Measurements from ENCODE around the gene NR2F2.

NR2F2 gene

DNA sequence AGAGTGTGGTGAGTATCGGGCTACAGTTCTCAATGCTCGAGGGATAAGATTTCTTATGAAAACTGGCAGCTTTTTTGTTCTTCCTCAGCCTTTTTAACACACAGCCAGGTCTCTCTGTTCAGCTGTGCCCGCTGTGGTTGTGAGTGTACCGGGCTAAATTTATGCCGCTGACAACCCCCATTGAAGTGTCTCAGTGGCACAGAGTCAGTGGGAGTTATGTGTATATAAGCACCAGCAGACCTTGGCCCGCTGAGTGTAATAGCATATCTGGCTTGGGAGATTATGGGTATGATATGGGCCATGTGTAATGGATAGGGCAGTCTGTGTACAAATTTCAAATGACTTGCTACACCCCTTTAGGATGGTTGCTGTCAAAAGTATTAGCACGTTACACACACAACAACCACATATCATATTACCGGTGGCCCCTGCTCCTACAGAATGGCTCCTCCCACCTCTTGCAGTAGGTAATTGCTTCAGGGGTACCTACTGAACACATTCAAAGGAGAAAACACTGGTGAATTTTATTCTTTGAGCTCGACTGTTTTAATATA, 26.9 kb upstream of the NR2F2 start:
- 77 to 82% methylated on average over 3 to 6 of the region's 9 CpGs for WGBS, 2 experiments (ENCODE audit: insufficient coverage in 2 of 2)
- Histone ChIP-seq H3K27ac (ENCODE audit: low read depth, low read length, severe bottlenecking) (no peak overlapping the region), H3K4me3 (ENCODE audit: extremely low read depth, insufficient read depth, low read length, poor library complexity, severe bottlenecking) (no peak overlapping the region), H3K36me3 (ENCODE audit: control insufficient read depth, insufficient read depth, low read length) (no peaks in the 10 kb centered on the region), H3K4me1 (ENCODE audit: control insufficient read depth, insufficient read depth, low read length, poor library complexity, severe bottlenecking) (no peaks in the 10 kb centered on the region), H3K9me3 (ENCODE audit: control insufficient read depth, low read length) (peaks cover 3% of the 10 kb centered on the region)

DNA sequence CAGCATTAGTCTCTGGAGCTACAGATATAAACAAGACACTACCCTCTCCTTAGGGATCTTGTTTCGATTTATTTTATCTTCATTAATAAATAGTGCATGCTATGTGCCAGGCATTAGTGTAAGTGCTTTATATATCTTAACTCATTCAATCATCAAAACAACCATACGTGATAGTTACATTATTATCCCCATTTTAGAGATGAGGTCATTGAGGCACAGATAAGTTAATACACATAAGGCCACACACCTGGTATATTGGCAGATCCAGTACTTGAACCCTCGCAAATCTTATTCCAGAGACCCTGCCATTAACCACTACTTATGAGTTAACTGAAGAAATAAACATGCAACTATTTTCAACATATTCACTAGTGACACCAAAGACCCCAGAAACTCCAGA, 25.7 kb upstream of the NR2F2 start:
- no peaks in the 10 kb centered on the region for H3K4me1 ChIP-seq (ENCODE audit: control insufficient read depth, insufficient read depth, low read length, poor library complexity, severe bottlenecking)
- H3K27ac ChIP-seq (ENCODE audit: low read depth, low read length, severe bottlenecking): no peak overlapping the region
- H3K9me3 ChIP-seq (ENCODE audit: control insufficient read depth, low read length): no peaks in the 10 kb centered on the region
- 82 to 83% methylated on average over 1 of the region's 3 CpGs for WGBS, 2 experiments (ENCODE audit: insufficient coverage in 2 of 2)
- H3K36me3 ChIP-seq (ENCODE audit: control insufficient read depth, insufficient read depth, low read length): no peaks in the 10 kb centered on the region
- no peak overlapping the region for H3K4me3 ChIP-seq (ENCODE audit: extremely low read depth, insufficient read depth, low read length, poor library complexity, severe bottlenecking)

DNA sequence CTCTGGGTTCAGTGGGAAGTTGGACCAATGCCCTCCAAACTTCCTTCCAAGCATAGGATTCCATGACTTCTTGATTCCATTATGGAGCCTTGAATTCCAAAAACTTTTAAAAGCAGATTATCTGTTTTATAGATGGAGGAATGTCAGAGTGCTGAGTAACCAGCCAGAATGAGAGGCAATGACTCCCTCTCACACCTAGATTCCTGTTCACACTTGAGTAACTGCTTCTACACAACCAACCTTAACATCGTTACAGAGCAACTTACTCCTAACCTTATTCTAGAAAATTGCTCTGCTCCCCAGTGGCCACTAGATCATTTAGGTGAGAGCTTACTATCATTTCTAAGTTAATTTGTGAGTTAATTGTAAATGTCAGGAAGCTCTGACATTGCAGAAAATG, 24.2 kb upstream of the NR2F2 start:
- WGBS, 2 experiments (ENCODE audit: insufficient coverage in 2 of 2): no CpG with 5 or more reads among the region's 1 CpG
- Histone ChIP-seq H3K4me1 (ENCODE audit: control insufficient read depth, insufficient read depth, low read length, poor library complexity, severe bottlenecking) (no peaks in the 10 kb centered on the region), H3K9me3 (ENCODE audit: control insufficient read depth, low read length) (no peaks in the 10 kb centered on the region), H3K27ac (ENCODE audit: low read depth, low read length, severe bottlenecking) (no peak overlapping the region), H3K4me3 (ENCODE audit: extremely low read depth, insufficient read depth, low read length, poor library complexity, severe bottlenecking) (no peak overlapping the region), H3K36me3 (ENCODE audit: control insufficient read depth, insufficient read depth, low read length) (no peaks in the 10 kb centered on the region)

DNA sequence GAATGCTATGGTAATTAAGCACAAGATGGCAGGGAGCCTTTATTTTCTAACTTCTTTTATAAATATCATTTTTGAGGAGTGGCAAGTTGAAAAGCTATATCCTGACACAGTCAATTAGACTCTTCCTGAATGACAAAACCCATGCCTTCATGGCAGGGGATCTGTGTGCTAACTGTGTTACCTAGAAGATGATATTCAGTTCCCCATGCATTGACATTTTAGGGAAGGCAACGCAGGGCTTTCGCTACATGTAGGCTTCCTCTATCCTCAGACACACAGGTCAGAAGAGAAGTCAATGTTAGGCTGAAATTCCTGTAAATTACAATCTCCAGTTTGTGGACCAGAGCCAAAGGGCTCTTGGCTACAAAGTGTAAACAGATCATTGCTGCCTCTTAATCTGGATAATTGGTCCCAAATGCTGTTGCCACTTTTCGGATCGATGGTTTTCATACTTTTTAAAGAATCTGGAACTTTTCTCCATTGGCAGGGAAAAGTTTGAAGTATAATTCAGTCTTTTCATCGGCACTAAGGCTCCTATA, 22.6 kb upstream of the NR2F2 start:
- Histone ChIP-seq H3K27ac (ENCODE audit: low read depth, low read length, severe bottlenecking) (no peak overlapping the region), H3K9me3 (ENCODE audit: control insufficient read depth, low read length) (no peaks in the 10 kb centered on the region), H3K4me1 (ENCODE audit: control insufficient read depth, insufficient read depth, low read length, poor library complexity, severe bottlenecking) (no peaks in the 10 kb centered on the region), H3K36me3 (ENCODE audit: control insufficient read depth, insufficient read depth, low read length) (no peaks in the 10 kb centered on the region), H3K4me3 (ENCODE audit: extremely low read depth, insufficient read depth, low read length, poor library complexity, severe bottlenecking) (no peak overlapping the region)
- WGBS, 2 experiments (ENCODE audit: insufficient coverage in 2 of 2): 94 to 100% methylated on average over 4 to 5 of the region's 5 CpGs

DNA sequence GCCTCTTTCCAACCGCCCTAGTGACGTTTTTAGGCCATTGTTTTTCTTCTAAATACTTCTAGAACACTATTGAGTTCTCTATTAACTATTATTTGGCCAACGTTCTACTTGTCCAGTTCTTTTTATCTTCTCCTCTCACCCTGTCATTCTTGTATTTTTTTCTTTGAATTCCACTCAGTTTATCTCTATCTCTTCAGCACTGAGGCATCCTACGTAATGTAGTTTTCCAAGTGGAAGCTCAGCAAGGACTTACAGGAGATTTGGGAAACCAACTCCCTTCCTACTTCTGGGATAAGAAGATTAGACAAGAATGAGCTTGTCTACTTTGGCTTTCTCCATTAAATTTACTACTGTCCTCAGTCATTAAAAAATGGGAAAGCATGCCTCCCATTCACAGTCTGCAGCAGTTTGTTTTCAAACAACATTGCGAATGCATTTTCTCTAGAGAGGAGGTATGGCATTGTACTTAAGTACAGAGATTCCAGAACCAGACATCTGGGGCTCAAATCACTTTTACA, 21.3 kb upstream of the NR2F2 start:
- Histone ChIP-seq H3K9me3 (ENCODE audit: control insufficient read depth, low read length) (no peaks in the 10 kb centered on the region), H3K27ac (ENCODE audit: low read depth, low read length, severe bottlenecking) (no peak overlapping the region), H3K36me3 (ENCODE audit: control insufficient read depth, insufficient read depth, low read length) (no peaks in the 10 kb centered on the region), H3K4me1 (ENCODE audit: control insufficient read depth, insufficient read depth, low read length, poor library complexity, severe bottlenecking) (no peaks in the 10 kb centered on the region), H3K4me3 (ENCODE audit: extremely low read depth, insufficient read depth, low read length, poor library complexity, severe bottlenecking) (no peak overlapping the region)
- 48 to 67% methylated on average over 3 of the region's 5 CpGs for WGBS, 2 experiments (ENCODE audit: insufficient coverage in 2 of 2)

DNA sequence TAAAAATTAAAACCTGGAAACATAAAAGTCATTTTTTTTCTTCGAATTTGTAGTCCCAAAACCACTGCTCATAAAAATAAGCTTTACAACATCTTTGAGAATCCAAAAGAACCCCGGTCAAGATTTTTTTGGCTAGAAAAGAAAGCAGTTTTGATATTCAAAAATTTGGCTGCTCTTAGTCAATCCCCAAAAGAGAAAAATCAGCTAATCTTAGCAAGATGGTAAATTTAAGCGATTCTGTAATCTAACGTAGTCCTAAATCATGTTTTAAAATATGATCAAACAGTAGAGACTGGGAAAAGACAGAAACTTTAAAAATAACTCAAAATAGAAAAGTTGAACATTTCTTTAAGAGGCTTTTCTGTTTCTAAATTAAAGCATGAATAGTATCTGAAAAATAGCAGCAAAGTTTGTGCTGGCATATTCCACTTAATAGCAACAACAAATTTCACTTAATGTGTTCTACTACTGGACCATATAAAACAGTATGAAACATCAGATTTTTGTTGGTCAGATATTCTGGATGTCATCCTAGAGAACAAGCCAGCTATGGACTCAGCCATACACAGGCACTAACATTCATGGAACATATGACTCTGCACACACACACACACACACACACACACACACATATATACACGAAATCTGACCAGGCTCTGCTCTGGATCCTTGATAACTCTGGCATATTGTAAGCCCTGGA, 19.1 kb upstream of the NR2F2 start:
- Histone ChIP-seq H3K9me3 (ENCODE audit: control insufficient read depth, low read length) (no peaks in the 10 kb centered on the region), H3K36me3 (ENCODE audit: control insufficient read depth, insufficient read depth, low read length) (no peaks in the 10 kb centered on the region), H3K27ac (ENCODE audit: low read depth, low read length, severe bottlenecking) (no peak overlapping the region), H3K4me3 (ENCODE audit: extremely low read depth, insufficient read depth, low read length, poor library complexity, severe bottlenecking) (no peak overlapping the region), H3K4me1 (ENCODE audit: control insufficient read depth, insufficient read depth, low read length, poor library complexity, severe bottlenecking) (no peaks in the 10 kb centered on the region)
- WGBS, 2 experiments (ENCODE audit: insufficient coverage in 2 of 2): 92 to 100% methylated on average over 1 to 2 of the region's 5 CpGs

DNA sequence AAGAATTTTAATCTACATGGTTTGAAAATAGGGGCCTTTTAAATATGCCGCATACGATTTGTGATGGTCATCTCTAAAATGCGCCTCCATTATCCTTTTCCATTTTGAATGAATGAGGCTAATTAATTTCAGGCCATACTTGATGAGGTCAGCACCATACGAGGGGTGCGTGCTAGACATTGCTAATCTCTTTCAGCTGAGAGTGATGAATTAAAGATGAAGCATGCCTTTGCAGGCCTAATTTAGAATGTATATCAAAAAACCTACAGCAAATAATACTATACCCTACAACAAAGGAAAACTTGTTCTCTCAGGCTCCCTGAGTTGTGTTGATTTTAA, 18.6 kb upstream of the NR2F2 start:
- Histone ChIP-seq H3K4me3 (ENCODE audit: extremely low read depth, insufficient read depth, low read length, poor library complexity, severe bottlenecking) (no peak overlapping the region), H3K4me1 (ENCODE audit: control insufficient read depth, insufficient read depth, low read length, poor library complexity, severe bottlenecking) (no peaks in the 10 kb centered on the region), H3K36me3 (ENCODE audit: control insufficient read depth, insufficient read depth, low read length) (no peaks in the 10 kb centered on the region), H3K27ac (ENCODE audit: low read depth, low read length, severe bottlenecking) (no peak overlapping the region), H3K9me3 (ENCODE audit: control insufficient read depth, low read length) (no peaks in the 10 kb centered on the region)
- WGBS, 2 experiments (ENCODE audit: insufficient coverage in 2 of 2): 100% methylated on average over 2 of the region's 5 CpGs; no CpG with 5 or more reads in 1 of the 2 experiments

DNA sequence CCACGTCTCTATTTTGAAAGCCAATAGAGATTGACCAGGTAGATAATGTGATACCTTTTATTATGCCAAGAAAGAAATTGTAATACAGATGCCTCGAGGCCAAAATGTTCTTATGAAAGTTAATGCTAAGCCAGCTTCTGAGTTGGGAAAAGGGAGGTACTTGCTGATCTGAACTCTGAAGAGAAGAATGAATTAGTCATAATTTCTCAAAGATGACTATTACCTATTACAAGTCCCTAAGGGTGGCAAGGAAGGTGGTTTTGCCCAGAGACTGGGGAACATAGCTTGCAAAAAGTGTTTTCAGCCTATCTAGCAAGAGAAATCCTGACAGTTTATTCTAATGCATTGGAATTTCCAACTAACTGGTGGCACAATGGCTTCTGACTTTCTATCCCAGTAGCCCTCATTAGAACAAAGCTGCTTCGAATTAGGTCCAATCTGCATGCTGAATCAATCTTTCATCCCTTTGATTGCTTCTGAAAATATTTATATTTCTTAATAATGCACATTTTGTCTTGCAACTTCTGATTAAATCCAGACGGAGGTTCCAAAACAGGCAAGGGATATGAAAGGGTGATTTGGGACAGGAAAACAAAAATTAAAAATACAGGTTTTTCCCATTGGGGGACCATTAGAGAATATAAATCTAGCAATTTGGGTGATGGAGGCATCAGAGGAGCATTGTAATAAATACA, 17.7 kb upstream of the NR2F2 start:
- H3K4me1 ChIP-seq (ENCODE audit: control insufficient read depth, insufficient read depth, low read length, poor library complexity, severe bottlenecking): no peaks in the 10 kb centered on the region
- no peak overlapping the region for H3K4me3 ChIP-seq (ENCODE audit: extremely low read depth, insufficient read depth, low read length, poor library complexity, severe bottlenecking)
- 72% methylated on average over 3 of the region's 4 CpGs; no CpG with 5 or more reads in 1 of the 2 experiments for WGBS, 2 experiments (ENCODE audit: insufficient coverage in 2 of 2)
- H3K36me3 ChIP-seq (ENCODE audit: control insufficient read depth, insufficient read depth, low read length): no peaks in the 10 kb centered on the region
- no peaks in the 10 kb centered on the region for H3K9me3 ChIP-seq (ENCODE audit: control insufficient read depth, low read length)
- no peak overlapping the region for H3K27ac ChIP-seq (ENCODE audit: low read depth, low read length, severe bottlenecking)

DNA sequence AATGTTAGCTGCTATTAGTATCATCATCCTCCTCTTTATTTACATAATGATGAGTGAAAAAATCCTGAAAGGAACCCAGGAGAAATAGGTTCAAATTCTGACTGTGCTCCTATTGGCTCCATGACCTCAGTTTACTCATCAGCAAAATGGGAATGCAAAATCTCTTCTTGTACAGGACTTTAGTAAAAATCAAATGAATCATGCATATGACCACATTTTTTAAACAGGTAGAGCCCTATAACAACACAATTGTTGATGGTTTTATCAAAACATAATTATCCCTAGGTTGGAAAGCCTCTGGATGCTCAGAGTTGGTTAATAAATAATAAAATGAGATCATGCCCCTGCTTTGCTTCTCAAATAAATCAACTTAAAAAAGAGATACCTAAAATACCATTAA, 16.0 kb upstream of the NR2F2 start:
- H3K4me3 ChIP-seq (ENCODE audit: extremely low read depth, insufficient read depth, low read length, poor library complexity, severe bottlenecking): no peak overlapping the region
- H3K4me1 ChIP-seq (ENCODE audit: control insufficient read depth, insufficient read depth, low read length, poor library complexity, severe bottlenecking): no peaks in the 10 kb centered on the region
- H3K9me3 ChIP-seq (ENCODE audit: control insufficient read depth, low read length): no peaks in the 10 kb centered on the region

DNA sequence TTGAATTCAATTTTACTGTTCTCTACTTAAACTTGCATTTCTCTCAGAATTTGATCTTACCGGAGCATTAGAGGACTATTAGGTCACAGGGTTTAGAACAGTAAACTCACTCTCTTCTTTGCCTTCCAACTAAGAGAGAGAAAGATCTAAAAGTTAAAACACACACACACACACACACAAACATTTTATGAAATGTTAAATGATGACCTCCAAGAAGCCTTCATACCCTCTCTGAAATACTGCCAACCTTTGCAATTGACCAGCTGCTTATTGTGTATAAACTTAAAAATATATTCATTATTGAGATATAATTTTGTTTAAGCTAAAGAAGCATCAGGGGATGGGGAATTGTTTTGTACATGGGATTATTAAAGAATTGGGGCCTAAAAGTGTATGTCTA, 15.5 kb upstream of the NR2F2 start:
- Histone ChIP-seq H3K4me1 (ENCODE audit: control insufficient read depth, insufficient read depth, low read length, poor library complexity, severe bottlenecking) (no peaks in the 10 kb centered on the region), H3K27ac (ENCODE audit: low read depth, low read length, severe bottlenecking) (no peak overlapping the region), H3K4me3 (ENCODE audit: extremely low read depth, insufficient read depth, low read length, poor library complexity, severe bottlenecking) (no peak overlapping the region), H3K9me3 (ENCODE audit: control insufficient read depth, low read length) (no peaks in the 10 kb centered on the region), H3K36me3 (ENCODE audit: control insufficient read depth, insufficient read depth, low read length) (no peaks in the 10 kb centered on the region)
- 86% methylated on average over 1 of the region's 1 CpG; no CpG with 5 or more reads in 1 of the 2 experiments for WGBS, 2 experiments (ENCODE audit: insufficient coverage in 2 of 2)

More for the DNA sequence above, 16.0 kb upstream of the NR2F2 start:
- H3K36me3 ChIP-seq (ENCODE audit: control insufficient read depth, insufficient read depth, low read length): no peaks in the 10 kb centered on the region
- H3K27ac ChIP-seq (ENCODE audit: low read depth, low read length, severe bottlenecking): no peak overlapping the region

Data from mesodermal cell (in vitro differentiated cells).